HEK293 (cell line): ENCODE results near the gene TMUB1.

Source experiments
- CTCF ChIA-PET: fragments of 350-600 bp; formaldehyde crosslinking; extraction: SDS; loops from one replicate; lab custom pipeline; 2021; ENCODE audit warnings: antibody characterized with exemption; lab: Yijun Ruan, JAX
- POLR2A ChIA-PET: fragments of 300-600 bp; formaldehyde crosslinking; extraction: SDS; loops from one replicate; lab custom pipeline; 2020; ENCODE audit warnings: antibody characterized with exemption, inconsistent platforms; lab: Yijun Ruan, JAX
- H3K27ac ChIP-seq: fragments of 200-500 bp; sonication (Bioruptor generic); 2 replicates; pipeline ENCODE4 v1.5.1; 2014; ENCODE audit warnings: low read depth, low read length, control low read depth, inconsistent platforms; ENCODE audit errors: extremely low read depth
- H3K36me3 ChIP-seq, 2 experiments: fragments of 200-500 bp in 1 of 2; sonication (Bioruptor generic) in 1 of 2; 1 replicate in 1 of 2; 2 replicates in 1 of 2; pipeline ENCODE4 v1.5.1; 2014 to 2017; ENCODE audit warnings: inconsistent platforms in 2 of 2, low read length in 2 of 2; ENCODE audit not compliant: control insufficient read depth in 2 of 2, insufficient read depth in 1 of 2
- H3K4me1 ChIP-seq: fragments of 200-500 bp; sonication (Bioruptor generic); 2 replicates; pipeline ENCODE4 v1.5.1; 2014; ENCODE audit warnings: mild to moderate bottlenecking, low read length, inconsistent platforms; ENCODE audit not compliant: control insufficient read depth, insufficient read depth
- H3K4me3 ChIP-seq: 2 replicates; pipeline ENCODE4 v1.5.1; 2011; ENCODE audit warnings: low read depth, mild to moderate bottlenecking, control low read depth, low read length, moderate library complexity
- H3K9me3 ChIP-seq: fragments of 200-500 bp; sonication (Bioruptor generic); 2 replicates; pipeline ENCODE4 v1.5.1; 2014; ENCODE audit warnings: low read depth, low read length, inconsistent platforms; ENCODE audit not compliant: control insufficient read depth, insufficient read depth
- BCL11A ChIP-seq: fragments of 450-650 bp; formaldehyde crosslinking; IDR thresholded peaks from 2 replicates; pipeline ENCODE4 v1.5.1; 2016; ENCODE audit warnings: low read depth, missing biosample characterization, missing genetic modification characterization
- MZF1 ChIP-seq: fragments of 450-650 bp; formaldehyde crosslinking; IDR thresholded peaks from 2 replicates; pipeline ENCODE4 v1.5.1; 2017; ENCODE audit warnings: missing biosample characterization, missing genetic modification characterization, borderline replicate concordance
- SETDB1 ChIP-seq: IDR thresholded peaks from one replicate; pipeline ENCODE4 v1.6.1; 2017; ENCODE audit warnings: mild to moderate bottlenecking, low read length, moderate library complexity, mixed read lengths; ENCODE audit not compliant: insufficient read length
- ZBTB1 ChIP-seq: fragments of 450-650 bp; formaldehyde crosslinking; IDR thresholded peaks from 2 replicates; pipeline ENCODE4 v1.5.1; 2016; ENCODE audit warnings: missing biosample characterization, missing genetic modification characterization
- ZBTB7A ChIP-seq: fragments of 450-650 bp; formaldehyde crosslinking; IDR thresholded peaks from 2 replicates; pipeline ENCODE4 v1.5.1; 2016; ENCODE audit warnings: low read depth, missing biosample characterization, missing genetic modification characterization
- ZFP69B ChIP-seq: fragments of 450-650 bp; formaldehyde crosslinking; IDR thresholded peaks from 2 replicates; pipeline ENCODE4 v1.5.1; 2016; ENCODE audit warnings: missing biosample characterization, missing genetic modification characterization
- ZNF292 ChIP-seq: fragments of 450-650 bp; formaldehyde crosslinking; IDR thresholded peaks from 2 replicates; pipeline ENCODE4 v1.5.1; 2016; ENCODE audit warnings: low read depth, missing biosample characterization, missing genetic modification characterization, borderline replicate concordance
- ZNF560 ChIP-seq: fragments of 450-650 bp; formaldehyde crosslinking; IDR thresholded peaks from 2 replicates; pipeline ENCODE4 v1.5.1; 2017; ENCODE audit warnings: missing biosample characterization, missing genetic modification characterization, borderline replicate concordance
- ZNF664 ChIP-seq: fragments of 450-650 bp; formaldehyde crosslinking; IDR thresholded peaks from 2 replicates; pipeline ENCODE4 v1.5.1; 2016; ENCODE audit warnings: missing biosample characterization, missing genetic modification characterization
- ZNF677 ChIP-seq: fragments of 450-650 bp; IDR thresholded peaks from 2 replicates; pipeline ENCODE4 v1.5.0; 2018; ENCODE audit warnings: missing biosample characterization, mild to moderate bottlenecking, missing genetic modification characterization, moderate library complexity
- ZNF792 ChIP-seq: fragments of 450-650 bp; formaldehyde crosslinking; IDR thresholded peaks from 2 replicates; pipeline ENCODE4 v1.5.1; 2016; ENCODE audit warnings: missing biosample characterization, missing genetic modification characterization
- TF ChIP-seq, protein P1 (sequence below): fragments of 450-650 bp; formaldehyde crosslinking; IDR thresholded peaks from 2 replicates; pipeline ENCODE4 v1.5.1; 2016; ENCODE audit warnings: missing biosample characterization, missing genetic modification characterization
- TF ChIP-seq, protein P2 (sequence below): sonication (generic); formaldehyde crosslinking; IDR thresholded peaks from 2 replicates; pipeline ENCODE4 v1.8.1; 2022; ENCODE audit warnings: mild to moderate bottlenecking, moderate library complexity, missing genetic modification reagents
- TF ChIP-seq, protein P3 (sequence below): fragments of 450-650 bp; formaldehyde crosslinking; IDR thresholded peaks from 2 replicates; pipeline ENCODE4 v1.5.1; 2016; ENCODE audit warnings: missing biosample characterization, missing genetic modification characterization
- TF ChIP-seq, protein P4 (sequence below): fragments of 450-650 bp; formaldehyde crosslinking; IDR thresholded peaks from 2 replicates; pipeline ENCODE4 v1.5.1; 2016; ENCODE audit warnings: missing biosample characterization, missing genetic modification characterization
- TF ChIP-seq, protein P5 (sequence below): fragments of 450-650 bp; formaldehyde crosslinking; IDR thresholded peaks from 2 replicates; pipeline ENCODE4 v1.5.1; 2017; ENCODE audit warnings: missing biosample characterization, missing genetic modification characterization

Gene TMUB1

DNA sequence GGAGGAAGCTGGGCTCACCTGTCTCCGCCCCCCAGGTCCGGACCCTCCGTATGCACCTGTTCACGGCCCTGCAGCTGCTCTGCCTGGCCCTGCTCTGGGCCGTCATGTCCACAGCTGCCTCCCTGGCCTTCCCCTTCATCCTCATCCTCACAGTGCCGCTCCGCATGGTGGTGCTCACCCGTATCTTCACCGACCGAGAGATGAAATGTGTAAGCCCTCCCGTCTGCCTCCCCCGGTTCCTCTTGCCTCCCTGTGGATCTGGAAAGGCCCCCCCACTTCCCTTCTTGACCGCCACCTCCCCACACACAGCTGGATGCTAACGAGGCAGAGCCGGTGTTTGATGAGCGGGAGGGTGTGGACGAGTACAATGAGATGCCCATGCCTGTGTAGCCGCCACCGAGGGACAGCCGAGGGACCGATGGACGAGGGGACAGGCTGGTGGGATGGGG, 7.3 kb downstream of the TMUB1 start (continued):
- TF ChIP-seq, protein P1, sequence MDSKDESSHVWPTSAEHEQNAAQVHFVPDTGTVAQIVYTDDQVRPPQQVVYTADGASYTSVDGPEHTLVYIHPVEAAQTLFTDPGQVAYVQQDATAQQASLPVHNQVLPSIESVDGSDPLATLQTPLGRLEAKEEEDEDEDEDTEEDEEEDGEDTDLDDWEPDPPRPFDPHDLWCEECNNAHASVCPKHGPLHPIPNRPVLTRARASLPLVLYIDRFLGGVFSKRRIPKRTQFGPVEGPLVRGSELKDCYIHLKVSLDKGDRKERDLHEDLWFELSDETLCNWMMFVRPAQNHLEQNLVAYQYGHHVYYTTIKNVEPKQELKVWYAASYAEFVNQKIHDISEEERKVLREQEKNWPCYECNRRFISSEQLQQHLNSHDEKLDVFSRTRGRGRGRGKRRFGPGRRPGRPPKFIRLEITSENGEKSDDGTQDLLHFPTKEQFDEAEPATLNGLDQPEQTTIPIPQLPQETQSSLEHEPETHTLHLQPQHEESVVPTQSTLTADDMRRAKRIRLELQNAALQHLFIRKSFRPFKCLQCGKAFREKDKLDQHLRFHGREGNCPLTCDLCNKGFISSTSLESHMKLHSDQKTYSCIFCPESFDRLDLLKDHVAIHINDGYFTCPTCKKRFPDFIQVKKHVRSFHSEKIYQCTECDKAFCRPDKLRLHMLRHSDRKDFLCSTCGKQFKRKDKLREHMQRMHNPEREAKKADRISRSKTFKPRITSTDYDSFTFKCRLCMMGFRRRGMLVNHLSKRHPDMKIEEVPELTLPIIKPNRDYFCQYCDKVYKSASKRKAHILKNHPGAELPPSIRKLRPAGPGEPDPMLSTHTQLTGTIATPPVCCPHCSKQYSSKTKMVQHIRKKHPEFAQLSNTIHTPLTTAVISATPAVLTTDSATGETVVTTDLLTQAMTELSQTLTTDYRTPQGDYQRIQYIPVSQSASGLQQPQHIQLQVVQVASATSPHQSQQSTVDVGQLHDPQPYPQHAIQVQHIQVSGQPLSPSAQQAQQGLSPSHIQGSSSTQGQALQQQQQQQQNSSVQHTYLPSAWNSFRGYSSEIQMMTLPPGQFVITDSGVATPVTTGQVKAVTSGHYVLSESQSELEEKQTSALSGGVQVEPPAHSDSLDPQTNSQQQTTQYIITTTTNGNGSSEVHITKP, result no peak
- TF ChIP-seq, protein P2, sequence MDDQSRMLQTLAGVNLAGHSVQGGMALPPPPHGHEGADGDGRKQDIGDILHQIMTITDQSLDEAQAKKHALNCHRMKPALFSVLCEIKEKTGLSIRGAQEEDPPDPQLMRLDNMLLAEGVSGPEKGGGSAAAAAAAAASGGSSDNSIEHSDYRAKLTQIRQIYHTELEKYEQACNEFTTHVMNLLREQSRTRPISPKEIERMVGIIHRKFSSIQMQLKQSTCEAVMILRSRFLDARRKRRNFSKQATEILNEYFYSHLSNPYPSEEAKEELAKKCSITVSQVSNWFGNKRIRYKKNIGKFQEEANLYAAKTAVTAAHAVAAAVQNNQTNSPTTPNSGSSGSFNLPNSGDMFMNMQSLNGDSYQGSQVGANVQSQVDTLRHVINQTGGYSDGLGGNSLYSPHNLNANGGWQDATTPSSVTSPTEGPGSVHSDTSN (CRISPR knock-in tag), result no peak
- no peak for TF ChIP-seq ZNF792 (tag by site-specific recombination)
- TF ChIP-seq, protein P3, sequence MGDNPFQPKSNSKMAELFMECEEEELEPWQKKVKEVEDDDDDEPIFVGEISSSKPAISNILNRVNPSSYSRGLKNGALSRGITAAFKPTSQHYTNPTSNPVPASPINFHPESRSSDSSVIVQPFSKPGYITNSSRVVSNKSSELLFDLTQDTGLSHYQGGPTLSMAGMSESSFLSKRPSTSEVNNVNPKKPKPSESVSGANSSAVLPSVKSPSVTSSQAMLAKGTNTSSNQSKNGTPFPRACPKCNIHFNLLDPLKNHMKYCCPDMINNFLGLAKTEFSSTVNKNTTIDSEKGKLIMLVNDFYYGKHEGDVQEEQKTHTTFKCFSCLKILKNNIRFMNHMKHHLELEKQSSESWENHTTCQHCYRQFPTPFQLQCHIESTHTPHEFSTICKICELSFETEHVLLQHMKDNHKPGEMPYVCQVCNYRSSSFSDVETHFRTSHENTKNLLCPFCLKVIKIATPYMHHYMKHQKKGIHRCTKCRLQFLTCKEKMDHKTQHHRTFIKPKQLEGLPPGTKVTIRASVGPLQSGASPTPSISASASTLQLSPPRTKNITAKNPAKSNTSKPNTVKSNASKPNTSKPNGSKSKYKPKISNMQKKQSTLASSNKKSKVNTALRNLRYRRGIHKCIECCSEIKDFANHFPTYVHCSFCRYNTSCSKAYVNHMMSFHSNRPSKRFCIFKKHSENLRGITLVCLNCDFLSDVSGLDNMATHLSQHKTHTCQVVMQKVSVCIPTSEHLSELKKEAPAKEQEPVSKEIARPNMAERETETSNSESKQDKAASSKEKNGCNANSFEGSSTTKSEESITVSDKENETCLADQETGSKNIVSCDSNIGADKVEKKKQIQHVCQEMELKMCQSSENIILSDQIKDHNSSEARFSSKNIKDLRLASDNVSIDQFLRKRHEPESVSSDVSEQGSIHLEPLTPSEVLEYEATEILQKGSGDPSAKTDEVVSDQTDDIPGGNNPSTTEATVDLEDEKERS (tag by site-specific recombination), result no peak
- no peak for TF ChIP-seq ZNF292 (tag by site-specific recombination)
- no peak for TF ChIP-seq ZNF664

DNA sequence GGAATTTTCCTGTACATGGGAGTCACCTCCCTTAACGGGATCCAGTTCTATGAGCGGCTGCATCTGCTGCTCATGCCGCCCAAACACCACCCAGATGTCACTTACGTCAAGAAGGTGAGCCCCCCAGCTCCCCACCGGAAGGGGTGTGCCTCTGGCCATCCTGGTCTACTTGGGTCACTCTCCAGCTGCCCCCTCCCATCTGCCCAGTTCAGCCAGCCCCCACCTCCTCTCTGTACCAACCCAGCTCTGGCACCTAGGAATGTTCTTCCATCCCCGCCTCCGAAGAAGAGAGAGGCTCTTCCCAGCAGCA, 7.7 kb downstream of the TMUB1 start:
- ChIA-PET CTCF (interaction anchor here (1.9 kb wide), 1 partner anchor 35 kb away, joined by 9 read pairs; no protein-coding TSS in a partner anchor), POLR2A (interaction anchor here (0.6 to 4.8 kb wide), 5 partner anchors 9 to 128 kb away, joined by 3 to 22 read pairs (median 7); partner anchors contain the start of genes ABCB8 and SLC4A2)
- peaks cover 4% of the 10 kb centered on the region; the same call in 1 of the 2 replicates for H3K4me1 ChIP-seq
- H3K27ac ChIP-seq, result no peak overlapping the region
- peaks cover 15 to 80% of the 10 kb centered on the region in 2 experiments; a peak in 2 of 3 replicates for H3K36me3 ChIP-seq
- H3K9me3 ChIP-seq, result no peaks in the 10 kb centered on the region
- TF ChIP-seq ZNF677 (tag by site-specific recombination), result no peak
- no peak for TF ChIP-seq MZF1
- no peak for TF ChIP-seq ZBTB7A (tag by site-specific recombination)
- no peak for TF ChIP-seq ZFP69B (tag by site-specific recombination)
- TF ChIP-seq, protein P4, sequence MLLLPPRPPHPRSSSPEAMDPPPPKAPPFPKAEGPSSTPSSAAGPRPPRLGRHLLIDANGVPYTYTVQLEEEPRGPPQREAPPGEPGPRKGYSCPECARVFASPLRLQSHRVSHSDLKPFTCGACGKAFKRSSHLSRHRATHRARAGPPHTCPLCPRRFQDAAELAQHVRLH, result no peak
- no peak for TF ChIP-seq ZBTB1 (tag by site-specific recombination)
- TF ChIP-seq, protein P5, sequence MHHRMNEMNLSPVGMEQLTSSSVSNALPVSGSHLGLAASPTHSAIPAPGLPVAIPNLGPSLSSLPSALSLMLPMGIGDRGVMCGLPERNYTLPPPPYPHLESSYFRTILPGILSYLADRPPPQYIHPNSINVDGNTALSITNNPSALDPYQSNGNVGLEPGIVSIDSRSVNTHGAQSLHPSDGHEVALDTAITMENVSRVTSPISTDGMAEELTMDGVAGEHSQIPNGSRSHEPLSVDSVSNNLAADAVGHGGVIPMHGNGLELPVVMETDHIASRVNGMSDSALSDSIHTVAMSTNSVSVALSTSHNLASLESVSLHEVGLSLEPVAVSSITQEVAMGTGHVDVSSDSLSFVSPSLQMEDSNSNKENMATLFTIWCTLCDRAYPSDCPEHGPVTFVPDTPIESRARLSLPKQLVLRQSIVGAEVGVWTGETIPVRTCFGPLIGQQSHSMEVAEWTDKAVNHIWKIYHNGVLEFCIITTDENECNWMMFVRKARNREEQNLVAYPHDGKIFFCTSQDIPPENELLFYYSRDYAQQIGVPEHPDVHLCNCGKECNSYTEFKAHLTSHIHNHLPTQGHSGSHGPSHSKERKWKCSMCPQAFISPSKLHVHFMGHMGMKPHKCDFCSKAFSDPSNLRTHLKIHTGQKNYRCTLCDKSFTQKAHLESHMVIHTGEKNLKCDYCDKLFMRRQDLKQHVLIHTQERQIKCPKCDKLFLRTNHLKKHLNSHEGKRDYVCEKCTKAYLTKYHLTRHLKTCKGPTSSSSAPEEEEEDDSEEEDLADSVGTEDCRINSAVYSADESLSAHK (tag by site-specific recombination), result no peak
- TF ChIP-seq BCL11A (tag by site-specific recombination), result no peak
- no peak for TF ChIP-seq ZNF560 (tag by site-specific recombination)
- no peak for TF ChIP-seq SETDB1
- no peak overlapping the region for H3K4me3 ChIP-seq
